NCI-H526 (cell line): ENCODE measurements around the gene CRYBG2.
A peak's percentile ranks its signal among the peaks of the same experiment; 100 is the strongest.
"Not testable (repeated sequence)": the region's sequence is repeated elsewhere in the genome, so short reads cannot be mapped to it uniquely, and the experiment has no call there.

ENCODE experiments used
- DNase-seq, 2 experiments: peaks; one replicate each; lab custom pipeline; 2025; lab: John Stamatoyannopoulos, UW

The CRYBG2 gene

GRCh38 chr1:26350701-26351589 is 3.0 kb downstream of the CRYBG2 start:
- no peak for DNase-seq

DNA sequence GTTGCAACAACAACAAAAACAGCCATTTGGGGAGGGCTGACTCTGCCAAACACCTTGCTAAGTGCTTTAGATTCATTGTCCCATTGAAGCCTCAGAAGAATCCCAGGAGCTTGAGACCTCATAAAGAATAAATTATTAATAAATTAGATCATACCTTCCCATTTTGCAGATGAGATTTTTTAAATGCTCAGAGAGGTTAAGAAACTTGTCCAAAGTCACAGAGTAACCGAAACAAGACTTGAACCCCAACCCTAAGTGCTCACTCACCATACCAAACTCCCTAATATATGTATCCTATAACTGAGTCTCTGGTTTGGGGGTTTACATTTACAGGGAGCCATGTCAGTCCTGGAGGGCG is 3.6 kb downstream of the CRYBG2 start:
- DNase-seq = no peak

GRCh38 chr1:26349877-26350244 is 4.1 kb downstream of the CRYBG2 start:
- DNase-seq = no peak

DNA sequence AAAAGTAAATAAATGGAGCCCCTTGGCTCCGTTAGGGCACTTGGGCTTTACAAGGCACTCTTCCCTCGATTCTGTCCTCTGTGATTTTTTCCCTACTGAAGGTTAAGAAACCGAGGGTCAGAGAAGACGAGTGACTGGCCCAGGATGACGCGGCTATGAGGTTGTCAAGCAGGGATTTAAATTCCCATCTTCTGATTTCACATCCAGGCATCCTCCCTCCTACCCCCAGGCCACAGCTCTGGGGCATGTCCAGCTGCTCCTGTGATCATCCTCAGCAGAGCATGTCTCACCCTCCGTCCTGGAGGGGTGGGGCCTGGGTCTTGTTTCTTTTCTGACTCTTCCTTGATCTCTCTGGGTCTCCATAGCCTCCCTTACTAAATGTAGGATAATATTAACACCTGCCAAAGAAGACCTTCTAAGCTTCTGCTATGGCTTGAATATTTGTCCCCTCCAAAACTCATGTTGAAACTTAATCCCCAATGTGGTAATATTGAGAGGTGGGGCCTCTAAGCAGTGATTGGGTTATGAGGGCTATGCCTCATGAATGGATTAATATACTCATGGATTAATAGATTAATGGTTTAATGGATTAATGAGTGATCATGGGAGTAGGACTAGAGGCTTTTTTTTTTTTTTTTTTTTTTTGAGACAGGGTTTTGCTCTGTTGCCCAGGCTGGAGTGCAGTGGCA is 4.6 kb downstream of the CRYBG2 start:
- DNase-seq = no peak

DNA sequence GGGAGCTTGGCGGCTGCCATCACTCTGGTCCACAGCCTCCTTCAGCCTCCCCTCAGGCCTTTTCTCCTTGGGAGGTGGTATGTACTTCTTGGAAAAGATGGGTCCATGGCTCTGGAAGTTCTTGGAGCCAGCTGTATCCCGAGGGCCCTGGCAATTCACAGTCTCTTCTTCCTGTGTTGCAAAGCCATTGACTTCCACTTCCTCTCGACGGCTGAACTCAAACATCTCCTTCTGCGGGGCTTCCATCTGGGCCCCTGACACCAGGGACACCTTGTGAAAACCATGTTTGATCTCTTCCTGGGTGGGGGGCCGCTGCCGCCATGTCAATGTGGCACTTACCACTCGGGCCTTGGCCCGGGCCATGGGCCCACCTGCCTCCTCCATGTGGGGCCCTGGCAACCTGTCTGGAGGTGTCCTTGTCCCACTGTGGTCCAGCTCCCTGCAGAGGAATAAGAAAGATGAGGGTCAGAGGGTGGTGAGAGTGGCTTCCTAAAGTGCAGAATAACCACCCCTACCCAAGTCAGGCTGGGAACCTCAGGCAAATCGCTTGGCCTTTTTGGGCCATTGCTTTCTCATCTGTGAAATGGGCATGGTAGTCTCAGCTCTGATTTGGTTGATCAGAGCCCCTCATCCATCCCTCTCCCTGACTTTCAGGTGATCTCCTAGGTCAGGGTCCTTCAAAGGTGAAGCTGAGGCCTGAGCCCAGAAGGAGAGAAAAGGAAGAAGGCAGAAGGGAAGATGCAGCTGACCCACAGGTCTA is 7.5 kb downstream of the CRYBG2 start:
- no peak for DNase-seq

DNA sequence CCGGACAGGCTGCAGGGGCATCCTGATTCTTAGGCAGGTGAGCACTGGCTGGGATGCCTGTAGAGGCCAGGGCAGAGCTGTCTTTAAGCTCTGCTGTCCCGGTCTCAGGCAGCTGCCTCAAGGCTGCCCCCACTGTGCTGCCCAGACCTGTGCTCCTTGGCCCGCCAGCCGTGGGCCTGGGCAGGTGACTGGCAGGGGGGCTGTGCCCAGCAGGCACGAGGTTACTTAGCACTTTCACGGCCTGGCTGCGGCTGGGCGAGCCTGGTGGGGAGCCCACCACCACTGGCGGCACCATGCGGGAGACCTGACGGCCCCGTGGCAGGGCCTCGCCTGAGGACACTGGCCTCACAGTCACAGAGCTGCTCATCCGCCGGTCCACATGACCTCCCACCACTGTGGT is 8.2 kb downstream of the CRYBG2 start:
- no peak for DNase-seq

DNA sequence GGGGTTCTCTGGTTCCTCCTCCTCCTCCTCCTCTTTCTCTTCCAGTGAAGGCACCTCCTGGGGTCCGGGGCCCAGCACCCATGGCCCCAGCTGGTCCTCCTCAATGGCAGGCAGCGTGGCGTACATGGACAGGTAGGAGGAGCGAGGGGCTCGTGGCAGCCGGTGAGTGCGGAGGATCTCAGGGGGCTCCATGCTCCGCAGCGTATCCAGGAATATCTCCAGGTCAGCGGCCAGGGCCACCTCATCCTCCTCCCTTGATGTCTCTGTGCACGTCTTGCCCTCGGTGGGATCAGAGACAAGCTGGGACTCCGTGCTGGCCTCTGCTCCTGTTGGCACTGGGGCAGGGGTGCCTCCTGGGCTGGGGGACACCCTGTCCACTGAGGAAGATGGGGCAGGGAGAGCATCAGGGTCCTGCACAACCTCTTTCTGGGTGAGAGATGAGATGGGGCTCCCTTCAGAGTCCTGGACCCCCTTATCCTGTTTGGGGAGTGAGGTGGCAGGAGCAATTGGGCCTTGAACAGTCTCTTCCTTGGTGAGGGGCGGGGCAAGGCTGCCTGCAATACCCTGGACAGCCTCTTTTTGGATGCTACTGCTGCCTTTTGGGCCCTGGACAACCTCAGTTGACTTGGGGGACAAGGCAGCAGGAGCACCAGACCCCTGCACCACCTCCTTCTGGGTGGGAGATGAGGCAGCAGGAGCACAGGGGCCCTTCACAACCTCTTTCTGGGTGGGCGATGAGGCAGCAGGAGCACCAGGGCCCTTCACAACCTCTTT is 9.6 kb downstream of the CRYBG2 start:
- DNase-seq = no peak

- no peak for DNase-seq
Measured at GRCh38 chr1:26340047-26340481, 13.9 kb downstream of the CRYBG2 start.

- DNase-seq = no peak
Measured at GRCh38 chr1:26338670-26339069, 15.3 kb downstream of the CRYBG2 start.

GRCh38 chr1:26337625-26338024 is 16.3 kb downstream of the CRYBG2 start:
- no peak for DNase-seq

- DNase-seq = no peak
Measured at GRCh38 chr1:26337206-26337535, 16.8 kb downstream of the CRYBG2 start.

GRCh38 chr1:26336477-26337205 is 17.3 kb downstream of the CRYBG2 start:
- DNase-seq = peak; percentile 66 to 90

GRCh38 chr1:26335774-26336476 is 18.0 kb downstream of the CRYBG2 start:
- peak in 1 of 2 experiments; percentile 47 for DNase-seq

GRCh38 chr1:26333312-26333711 is 20.6 kb downstream of the CRYBG2 start:
- DNase-seq = not testable (repeated sequence)

DNA sequence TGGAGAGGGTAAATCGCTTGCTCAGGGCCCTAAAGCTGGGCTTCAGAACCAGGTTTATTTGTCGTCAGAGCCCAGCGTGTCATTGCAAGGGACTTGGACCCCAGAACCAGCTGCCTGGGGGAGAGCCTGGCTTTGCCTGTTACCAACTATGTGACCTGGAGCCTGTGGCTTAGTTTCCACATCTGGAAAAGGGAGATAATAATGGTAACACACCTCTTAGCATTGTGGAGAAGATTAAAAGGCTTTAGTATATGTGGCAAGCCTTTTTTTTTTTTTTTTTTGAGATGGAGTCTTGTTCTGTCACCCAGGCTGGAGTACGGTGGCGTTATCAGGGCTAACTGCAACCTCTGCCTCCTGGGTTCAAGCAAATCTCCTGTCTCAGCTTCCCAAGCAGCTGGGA is 23.7 kb downstream of the CRYBG2 start:
- DNase-seq = no peak

DNA sequence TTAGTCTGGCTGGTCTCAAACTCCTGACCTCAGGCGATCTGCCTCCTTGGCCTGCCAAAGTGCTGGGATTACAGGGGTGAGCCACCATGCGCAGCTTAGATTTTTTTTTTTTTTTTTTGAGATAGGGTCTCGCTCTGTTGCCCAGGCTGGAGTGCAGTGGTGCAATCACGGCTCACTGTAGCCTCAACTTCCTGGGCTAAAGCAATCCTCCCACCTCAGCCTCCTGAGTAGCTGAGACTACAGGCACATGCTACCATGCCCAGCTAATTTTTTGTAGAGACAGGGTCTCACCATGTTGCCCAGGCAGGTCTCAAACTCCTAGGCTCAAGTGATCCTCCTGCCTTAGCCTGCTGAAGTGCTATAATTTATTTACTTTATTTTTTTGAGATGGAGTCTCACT is 24.6 kb downstream of the CRYBG2 start:
- not testable (repeated sequence) for DNase-seq

DNA sequence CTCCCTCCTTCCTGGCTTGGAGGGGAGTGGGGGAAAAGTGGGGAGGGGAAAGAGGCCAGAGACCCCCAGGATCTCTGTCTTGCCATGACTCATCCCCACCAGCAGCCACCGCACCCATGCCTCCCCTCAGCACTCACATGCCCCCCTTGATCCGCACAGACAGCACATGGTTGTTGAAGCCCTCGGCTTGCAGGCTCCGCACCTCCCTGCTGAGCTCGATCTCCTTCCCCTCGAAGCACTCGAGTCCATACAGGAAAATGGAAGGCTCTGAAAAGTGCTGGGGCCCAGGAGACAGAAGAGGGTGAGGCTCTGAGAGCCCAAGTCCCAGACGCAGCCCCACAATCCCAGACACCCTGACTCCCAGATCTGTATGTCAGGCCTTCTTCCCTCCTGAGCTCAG is 25.3 kb downstream of the CRYBG2 start:
- no peak for DNase-seq

DNA sequence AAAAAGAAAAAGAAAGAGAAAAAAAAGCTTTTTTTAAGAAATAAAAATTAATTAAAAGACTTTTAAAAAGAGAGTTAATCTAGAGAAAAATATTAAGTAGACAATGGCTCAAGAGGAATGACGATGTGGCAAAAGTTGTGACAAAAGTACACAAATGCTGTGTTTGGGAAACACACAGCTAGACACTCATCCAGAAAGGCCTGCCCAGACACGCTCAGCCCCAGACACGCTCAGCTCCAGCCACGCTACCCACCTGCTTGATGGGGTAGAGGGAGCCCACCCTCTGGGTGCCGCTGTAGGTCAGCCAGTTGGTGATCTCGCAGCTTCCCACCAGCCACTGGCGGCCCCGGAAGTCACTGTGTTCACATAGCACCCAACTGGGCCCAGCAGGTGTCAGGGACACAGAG is 26.0 kb downstream of the CRYBG2 start:
- DNase-seq = peak; percentile 52 to 77

GRCh38 chr1:26324550-26324949 is 29.4 kb downstream of the CRYBG2 start:
- no peak for DNase-seq

DNA sequence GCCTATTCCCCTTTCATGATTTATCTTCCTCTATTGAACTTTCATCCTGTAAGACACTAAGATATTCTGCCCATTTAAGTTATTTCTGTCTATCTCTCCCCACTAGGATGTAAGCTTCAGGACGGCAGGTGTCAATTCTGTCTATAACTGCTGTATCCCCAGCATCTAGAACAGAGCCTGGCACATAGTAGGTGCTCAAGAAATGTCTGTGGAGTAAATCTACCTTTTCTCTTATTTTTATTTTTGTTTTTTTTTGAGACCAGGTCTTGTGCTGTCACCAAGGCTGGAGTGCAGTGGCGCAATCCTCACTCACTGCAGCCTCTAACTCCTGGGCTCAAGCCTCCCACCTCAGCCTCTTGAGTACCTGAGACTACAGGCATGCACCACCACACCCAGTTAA is 30.5 kb downstream of the CRYBG2 start:
- DNase-seq = no peak

DNA sequence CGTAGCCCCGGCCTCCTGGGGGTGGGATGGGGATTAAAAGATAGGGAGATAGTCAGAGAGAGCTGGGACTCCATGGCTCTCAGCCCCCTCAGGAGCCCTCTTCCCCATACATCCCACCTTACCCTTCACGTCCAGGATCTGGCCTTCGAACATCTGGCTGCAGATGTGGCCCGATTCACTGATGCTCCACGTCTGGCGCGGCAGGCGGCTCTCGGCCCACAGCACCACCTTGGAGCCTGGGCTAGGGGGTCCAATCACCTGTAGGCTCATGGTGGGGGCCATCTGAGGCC is 31.9 kb downstream of the CRYBG2 start:
- DNase-seq = no peak
